Measurements from ENCODE around the gene TNFRSF6B.
A peak's percentile ranks its signal among the peaks of the same experiment; 100 is the strongest.
"Not testable (repeated sequence)": the region's sequence is repeated elsewhere in the genome, so short reads cannot be mapped to it uniquely, and the experiment has no call there.

Gene TNFRSF6B

GRCh38 chr20:63696628-63697356 lies at the start of gene TNFRSF6B:
Gene TNFRSF6B (plus strand): TSS chr20:63696652. CDS start chr20:63696768, 116 bp downstream.
- DNase-seq, result peak in 1 of 2 experiments; percentile 74

GRCh38 chr20:63648190-63648589 lies 48.3 kb upstream of the TNFRSF6B start:
- no peak for DNase-seq

DNA sequence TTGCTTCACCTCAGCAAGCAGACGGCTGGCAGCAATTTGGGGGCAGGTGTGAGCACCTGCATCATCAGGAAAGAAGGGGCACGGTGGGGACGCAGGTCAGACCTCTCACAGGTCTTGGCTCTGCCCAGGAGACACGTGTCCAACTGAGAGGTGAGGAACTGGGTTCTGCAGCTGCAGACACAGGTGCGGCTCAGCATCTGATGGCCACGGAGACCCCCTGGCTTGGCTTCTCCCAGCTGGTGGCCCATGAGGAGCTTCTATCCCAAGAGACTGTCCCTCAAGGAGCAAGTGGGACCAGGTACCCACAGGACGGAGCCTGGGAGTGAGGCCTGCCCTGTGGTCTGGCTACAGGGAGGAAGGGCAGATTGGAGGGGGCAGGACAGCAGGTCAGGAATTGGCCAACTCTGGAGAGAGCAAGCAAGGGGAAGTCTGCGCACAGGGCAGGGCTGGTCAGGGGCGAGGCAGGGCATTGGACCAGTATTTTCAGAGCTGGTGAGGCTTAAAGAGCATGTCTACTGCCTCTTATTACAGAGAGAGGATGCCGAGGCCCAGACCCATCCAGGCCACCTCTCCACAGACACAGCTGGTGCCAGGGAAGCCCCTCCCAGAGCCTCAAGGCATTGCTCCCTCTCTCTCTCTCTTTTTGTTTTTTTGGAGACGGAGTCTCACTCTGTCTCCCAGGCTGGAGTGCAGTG lies 47.4 kb upstream of the TNFRSF6B start:
- no peak for DNase-seq

DNA sequence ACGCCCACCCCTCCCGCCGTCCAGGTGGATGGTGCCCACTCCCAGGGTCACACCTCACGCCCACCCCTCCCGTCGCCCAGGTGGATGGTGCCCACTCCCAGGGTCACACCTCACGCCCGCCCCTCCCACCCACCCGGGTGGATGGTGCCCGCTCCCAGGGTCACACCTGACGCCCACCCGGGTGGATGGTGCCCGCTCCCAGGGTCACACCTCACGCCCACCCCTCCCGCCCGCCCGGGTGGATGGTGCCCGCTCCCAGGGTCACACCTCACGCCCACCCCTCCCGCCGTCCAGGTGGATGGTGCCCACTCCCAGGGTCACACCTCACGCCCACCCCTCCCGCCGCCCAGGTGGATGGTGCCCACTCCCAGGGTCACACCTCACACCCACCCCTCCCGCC lies 46.0 kb upstream of the TNFRSF6B start:
- DNase-seq, result not testable (repeated sequence)

- no peak for DNase-seq
These were observed 44.6 kb upstream of the TNFRSF6B start for GRCh38 chr20:63651942-63652191.

DNA sequence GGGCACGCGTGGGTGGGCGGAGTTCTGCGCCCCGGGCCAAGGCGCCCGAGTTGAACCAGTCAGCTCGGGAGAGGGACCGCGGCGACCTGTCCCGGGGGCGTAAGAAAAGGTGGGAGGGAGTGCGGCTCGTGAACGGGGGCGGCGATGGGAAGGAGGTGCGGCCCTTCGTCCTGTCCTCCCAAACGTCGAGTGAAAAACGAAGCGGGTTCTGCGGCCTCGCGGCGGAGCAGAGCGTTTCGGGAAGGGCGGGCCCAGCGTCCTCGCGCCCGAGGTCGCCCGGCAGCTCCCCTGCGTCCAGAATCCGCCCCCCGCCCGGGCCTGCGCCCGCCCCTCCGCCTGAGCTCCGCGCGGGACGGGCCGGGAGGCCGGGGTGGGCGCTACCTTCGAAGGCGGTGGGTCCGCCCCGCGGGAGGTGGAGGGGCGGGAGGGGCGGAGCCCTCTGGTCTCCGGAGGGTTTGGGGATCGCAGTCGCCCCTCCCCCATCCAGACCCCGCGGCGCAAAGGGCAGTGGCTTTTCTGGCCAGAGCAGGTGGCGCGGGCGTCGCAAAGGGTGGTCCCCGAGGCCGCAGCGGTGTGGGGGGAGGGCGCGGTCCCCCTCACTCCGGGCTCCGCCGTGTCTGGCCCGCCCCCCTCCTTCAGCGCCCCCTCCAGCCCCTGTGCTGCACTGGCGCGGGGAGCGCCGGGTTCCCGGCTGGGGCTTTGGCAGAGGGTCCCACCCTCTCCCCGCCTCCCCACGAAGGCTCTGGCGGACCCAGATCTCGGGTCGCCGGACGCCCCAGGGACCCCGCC lies 44.1 kb upstream of the TNFRSF6B start:
- no peak for DNase-seq

GRCh38 chr20:63653041-63653973 lies 43.1 kb upstream of the TNFRSF6B start, which contains the start of gene STMN3:
Gene STMN3 (minus strand): TSS chr20:63653424. CDS start chr20:63653345, 79 bp downstream.
- DNase-seq, result peak in 1 of 2 experiments; percentile 50

GRCh38 chr20:63653974-63654668 lies 42.3 kb upstream of the TNFRSF6B start:
- no peak for DNase-seq

DNA sequence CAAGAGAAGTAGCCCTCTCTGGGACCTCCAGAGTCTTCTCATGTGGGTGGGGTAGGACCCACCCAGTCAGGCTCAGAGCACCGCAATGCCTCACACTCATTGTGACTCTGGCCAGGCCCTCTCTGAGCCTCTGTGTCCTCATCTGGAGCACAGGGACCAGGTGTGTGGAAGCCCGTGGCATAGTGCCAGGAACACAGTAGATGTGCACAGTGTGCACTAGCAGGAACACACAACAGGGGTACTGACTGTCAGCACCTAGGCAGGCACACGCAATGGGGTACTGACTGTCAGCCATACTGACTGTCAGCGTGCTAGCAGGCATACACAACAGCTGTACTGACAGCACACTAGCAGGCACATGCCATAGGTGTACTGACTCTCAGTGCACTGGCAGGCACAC lies 41.2 kb upstream of the TNFRSF6B start:
- DNase-seq, result no peak

DNA sequence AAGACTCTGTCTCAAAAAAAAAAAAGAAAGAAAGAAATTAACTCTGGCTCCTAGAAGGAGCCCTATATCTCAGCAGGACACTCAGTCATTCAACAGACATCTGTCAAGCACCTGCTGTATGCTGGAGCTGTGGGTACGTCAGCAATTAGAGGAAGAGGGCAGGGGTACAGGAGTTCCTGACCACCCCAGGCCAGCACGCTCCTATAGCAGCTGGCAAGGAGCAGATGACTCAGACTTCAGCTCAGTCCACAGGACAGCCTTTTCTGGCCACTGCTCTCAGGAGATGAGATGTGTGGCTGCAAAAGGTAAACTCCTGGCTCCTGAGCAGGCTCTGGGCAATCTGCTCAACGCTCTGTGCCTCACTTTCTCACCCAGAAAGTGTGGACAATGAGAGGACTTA lies 40.0 kb upstream of the TNFRSF6B start:
- DNase-seq, result no peak

GRCh38 chr20:63657260-63657936 lies 39.1 kb upstream of the TNFRSF6B start:
- no peak for DNase-seq

DNA sequence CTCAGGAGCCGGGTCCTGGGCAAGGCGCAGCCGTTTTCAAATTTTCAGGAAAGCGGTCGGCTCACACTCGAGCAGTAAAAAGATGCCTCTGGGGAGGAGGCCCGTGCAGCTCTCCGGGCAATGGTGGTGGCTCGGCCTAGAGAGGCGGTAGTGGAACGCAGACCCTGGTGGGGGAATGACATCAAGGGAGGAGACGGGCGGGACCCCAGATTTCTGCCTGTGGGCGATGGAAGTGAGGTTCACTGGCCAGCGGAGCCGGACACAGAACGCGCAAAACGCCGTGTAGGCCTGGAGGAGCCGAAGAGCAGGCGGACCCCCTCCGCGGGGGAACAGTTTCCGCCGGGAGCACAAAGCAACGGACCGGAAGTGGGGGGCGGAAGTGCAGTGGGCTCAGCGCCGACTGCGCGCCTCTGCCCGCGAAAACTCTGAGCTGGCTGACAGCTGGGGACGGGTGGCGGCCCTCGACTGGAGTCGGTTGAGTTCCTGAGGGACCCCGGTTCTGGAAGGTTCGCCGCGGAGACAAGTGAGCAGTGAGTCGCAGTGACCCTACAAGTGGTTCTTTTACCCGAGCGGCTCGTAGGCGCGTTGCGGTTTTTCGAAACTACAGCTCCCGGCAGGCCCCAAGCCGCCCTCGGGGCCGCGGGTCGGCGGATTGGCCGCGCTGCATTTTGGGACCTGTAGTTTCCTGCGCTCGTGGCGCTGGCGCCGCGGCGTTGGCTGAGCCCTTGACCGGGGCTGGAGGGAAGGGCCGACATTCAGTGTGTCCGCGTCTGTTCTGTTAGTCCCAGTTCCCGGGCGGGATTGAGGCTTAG lies 38.3 kb upstream of the TNFRSF6B start, which contains the start of gene RTEL1:
RTEL1 (plus strand) TSS at position 376 of the 812 bp plus-strand sequence. CDS start 1,091 bp downstream, outside the sequence.
- DNase-seq, result peak; percentile 80 to 90

GRCh38 chr20:63658749-63659187 lies 37.7 kb upstream of the TNFRSF6B start:
- DNase-seq, result peak in 1 of 2 experiments; percentile 62

DNA sequence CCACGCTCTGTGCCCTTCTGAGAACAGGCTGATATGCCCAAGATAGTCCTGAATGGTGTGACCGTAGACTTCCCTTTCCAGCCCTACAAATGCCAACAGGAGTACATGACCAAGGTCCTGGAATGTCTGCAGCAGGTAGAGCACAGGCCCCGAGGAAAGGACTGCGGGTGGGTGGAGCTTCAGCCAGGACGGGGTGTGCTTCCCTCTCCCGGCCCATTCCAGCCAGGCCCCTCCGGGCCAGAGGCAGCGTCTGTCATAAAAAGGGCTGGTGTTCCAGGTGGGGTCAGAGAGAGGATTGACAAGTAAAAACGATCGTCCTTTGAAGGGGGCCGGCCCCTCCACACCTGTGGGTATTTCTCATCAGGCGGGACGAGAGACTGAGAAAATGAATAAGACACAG lies 37.1 kb upstream of the TNFRSF6B start:
- DNase-seq, result no peak

DNA sequence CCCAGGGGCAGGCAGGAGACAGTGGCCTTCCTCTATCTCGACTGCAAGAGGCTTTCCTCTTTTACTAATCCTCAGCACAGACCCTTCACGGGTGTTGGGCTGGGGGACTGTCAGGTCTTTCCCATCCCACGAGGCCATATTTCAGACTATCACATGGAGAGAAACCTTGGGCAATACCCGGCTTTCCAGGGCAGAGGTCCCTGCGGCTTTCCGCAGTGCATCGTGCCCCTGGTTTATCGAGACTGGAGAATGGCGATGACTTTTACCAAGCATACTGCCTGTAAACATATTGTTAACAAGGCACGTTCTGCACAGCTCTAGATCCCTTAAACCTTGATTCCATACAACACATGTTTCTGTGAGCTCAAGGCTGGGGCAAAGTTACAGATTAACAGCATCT lies 36.3 kb upstream of the TNFRSF6B start:
- not testable (repeated sequence) for DNase-seq

DNA sequence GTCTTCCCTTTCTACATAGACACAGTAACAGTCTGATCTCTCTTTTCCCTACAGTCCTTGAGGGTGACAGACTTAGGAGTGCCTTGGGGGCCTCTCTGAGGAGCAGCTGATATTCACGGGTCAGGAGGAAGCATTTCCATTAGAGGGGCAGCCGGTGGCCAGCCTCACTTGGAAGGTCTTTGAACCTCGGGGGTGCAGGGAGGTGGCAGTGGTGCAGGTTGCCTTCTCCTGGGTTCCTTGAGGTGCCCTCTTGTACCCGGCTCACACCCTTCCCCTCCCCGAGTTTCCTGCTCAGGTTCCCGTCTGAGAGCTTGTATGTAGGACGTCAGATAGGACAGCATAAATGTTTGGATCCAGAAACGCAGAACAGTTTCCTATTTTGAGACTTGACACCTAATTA lies 35.8 kb upstream of the TNFRSF6B start:
- no peak for DNase-seq

DNA sequence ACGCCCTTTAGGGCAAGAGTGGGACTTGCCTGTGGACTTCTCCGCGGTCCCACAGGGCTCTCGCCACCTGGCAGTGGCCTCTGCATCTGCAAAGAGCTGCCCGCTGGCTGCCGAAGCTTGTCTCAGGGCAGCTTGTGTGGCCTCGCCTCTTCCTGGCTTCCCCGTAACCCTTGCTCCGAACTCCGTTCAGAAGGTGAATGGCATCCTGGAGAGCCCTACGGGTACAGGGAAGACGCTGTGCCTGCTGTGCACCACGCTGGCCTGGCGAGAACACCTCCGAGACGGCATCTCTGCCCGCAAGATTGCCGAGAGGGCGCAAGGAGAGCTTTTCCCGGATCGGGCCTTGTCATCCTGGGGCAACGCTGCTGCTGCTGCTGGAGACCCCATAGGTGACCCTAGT lies 35.3 kb upstream of the TNFRSF6B start:
- no peak for DNase-seq

GRCh38 chr20:63661959-63662812 lies 34.3 kb upstream of the TNFRSF6B start:
- DNase-seq, result no peak

DNA sequence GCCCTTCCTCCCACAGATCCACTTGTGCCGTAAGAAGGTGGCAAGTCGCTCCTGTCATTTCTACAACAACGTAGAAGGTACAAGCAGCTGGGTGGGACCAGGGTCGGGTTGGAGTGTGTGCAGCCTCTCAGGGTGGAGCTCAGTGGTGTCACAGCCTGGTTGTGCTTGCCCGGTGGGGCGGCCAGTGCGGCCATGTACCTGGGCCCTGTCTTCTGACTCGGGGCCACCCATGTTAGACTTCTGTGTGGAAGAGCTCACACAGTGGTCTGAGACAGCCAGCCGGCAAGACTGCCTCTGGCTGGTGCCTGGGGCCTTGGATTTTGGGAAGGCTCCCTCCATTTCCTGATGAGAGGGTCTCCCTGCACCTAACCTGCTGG lies 33.7 kb upstream of the TNFRSF6B start:
- DNase-seq, result no peak

All from SW 1271 (cell line).